ENCODE measurements around the gene CCNC.

The CCNC gene

GRCh38 chr6:99568103-99568933 is at the start of gene CCNC:
Gene CCNC (minus strand): TSS chr6:99568660. CDS start chr6:99568527, 133 bp downstream.
- DNase-seq (ENCODE audit: low spot score), result peak; percentile 94

DNA sequence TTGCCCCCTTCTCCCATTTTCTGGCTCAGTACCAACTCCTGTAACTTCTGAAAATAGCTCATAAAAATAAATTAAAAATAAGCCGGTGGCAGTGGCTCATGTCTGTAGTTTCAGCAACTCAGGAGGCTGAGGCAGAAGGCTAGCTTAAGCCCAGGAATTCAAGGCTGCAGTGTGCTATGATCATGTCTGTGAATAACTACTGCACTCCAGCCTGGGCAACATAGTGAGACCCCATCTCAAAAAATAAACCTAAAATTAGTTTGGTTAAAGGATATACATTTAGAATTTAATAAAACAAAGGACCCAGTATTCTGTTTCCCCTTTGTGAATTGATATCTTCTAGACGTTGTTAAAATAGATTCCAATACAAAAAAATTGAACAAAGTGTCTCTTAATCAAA is 48.7 kb upstream of the CCNC start:
- DNase-seq (ENCODE audit: low spot score), result no peak

GRCh38 chr6:99614430-99615186 is 46.1 kb upstream of the CCNC start:
- peak; percentile 29 for DNase-seq (ENCODE audit: low spot score)

- no peak for DNase-seq (ENCODE audit: low spot score)
Measured at GRCh38 chr6:99613705-99614429, 45.4 kb upstream of the CCNC start.

GRCh38 chr6:99613409-99613704 is 44.9 kb upstream of the CCNC start:
- peak; percentile 70 for DNase-seq (ENCODE audit: low spot score)

GRCh38 chr6:99612551-99613408 is 44.3 kb upstream of the CCNC start:
- no peak for DNase-seq (ENCODE audit: low spot score)

DNA sequence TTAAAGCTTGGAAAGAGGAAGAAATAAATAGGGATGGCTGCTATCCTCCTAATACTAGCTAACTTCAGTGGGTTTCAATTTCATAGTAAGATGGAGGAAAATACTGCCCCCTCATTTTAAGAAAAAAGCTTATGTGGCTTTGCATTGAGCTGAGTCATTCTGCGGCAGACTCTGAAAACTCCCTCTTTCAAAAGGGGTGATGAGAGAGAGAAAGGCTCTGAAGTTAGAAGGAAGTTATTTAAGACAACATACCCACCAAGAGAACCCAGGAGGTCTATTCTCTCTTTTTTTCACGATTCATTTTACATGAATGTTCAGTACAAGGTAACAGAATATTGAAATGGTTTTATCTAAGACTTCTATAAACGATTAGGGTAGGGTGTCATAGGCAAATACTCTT is 42.7 kb upstream of the CCNC start:
- no peak for DNase-seq (ENCODE audit: low spot score)

DNA sequence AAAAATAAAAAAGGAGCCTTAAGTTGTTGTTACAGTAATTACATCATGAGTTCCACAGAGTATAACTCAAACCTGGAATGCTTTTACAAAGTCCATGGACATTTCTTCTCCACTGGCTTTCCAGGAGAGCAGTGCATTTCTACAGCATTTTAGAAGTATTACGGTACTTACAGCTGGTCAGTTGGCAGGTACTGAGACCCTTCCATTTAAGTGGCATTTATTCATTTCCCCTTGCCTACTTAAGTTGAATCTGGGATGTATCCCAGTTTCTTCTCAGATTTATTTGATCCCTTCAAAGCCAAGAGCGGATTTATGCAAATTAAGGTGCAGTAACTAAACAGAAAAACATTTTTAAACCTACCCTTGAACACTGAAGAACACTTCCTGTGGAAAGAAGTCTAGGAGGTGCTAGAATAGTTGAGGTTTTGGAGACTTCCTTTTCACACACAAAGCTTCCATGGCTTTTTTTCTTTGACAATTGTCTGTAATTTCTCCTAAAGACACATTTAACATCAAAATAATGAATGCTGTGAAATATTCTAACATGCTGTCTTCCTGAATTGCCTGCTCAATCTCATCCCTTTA is 41.5 kb upstream of the CCNC start:
- no peak for DNase-seq (ENCODE audit: low spot score)

DNA sequence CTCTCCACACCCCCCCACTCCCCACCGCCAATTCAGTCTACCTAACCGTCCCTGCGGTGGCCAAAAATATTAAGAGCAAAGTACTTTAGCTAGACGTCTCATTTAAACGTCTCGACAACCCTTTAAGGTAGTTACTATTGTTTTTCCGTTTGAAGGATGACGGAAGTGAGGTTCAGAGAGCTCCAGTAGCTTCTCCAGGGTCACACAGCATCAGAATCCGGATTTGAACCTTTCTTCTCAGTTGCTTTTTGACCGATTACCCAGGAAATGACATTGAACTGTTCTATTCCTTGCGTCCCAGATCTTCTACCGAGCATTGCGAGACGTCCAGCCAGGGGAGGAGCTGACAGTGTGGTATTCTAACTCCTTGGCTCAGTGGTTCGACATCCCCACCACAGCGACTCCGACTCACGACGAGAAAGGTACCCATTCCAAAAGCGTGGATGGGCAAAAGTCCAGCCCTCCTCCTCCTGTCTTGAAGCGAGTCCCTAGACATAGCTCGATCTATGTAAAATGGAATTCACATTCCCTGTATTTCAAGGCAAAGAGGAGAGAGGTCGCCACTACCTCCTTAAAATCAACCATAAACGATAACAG is 40.5 kb upstream of the CCNC start:
- DNase-seq (ENCODE audit: low spot score), result no peak

- no peak for DNase-seq (ENCODE audit: low spot score)
Measured at GRCh38 chr6:99608059-99608885, 39.8 kb upstream of the CCNC start.

GRCh38 chr6:99607416-99608036 is 39.1 kb upstream of the CCNC start:
- no peak for DNase-seq (ENCODE audit: low spot score)

DNA sequence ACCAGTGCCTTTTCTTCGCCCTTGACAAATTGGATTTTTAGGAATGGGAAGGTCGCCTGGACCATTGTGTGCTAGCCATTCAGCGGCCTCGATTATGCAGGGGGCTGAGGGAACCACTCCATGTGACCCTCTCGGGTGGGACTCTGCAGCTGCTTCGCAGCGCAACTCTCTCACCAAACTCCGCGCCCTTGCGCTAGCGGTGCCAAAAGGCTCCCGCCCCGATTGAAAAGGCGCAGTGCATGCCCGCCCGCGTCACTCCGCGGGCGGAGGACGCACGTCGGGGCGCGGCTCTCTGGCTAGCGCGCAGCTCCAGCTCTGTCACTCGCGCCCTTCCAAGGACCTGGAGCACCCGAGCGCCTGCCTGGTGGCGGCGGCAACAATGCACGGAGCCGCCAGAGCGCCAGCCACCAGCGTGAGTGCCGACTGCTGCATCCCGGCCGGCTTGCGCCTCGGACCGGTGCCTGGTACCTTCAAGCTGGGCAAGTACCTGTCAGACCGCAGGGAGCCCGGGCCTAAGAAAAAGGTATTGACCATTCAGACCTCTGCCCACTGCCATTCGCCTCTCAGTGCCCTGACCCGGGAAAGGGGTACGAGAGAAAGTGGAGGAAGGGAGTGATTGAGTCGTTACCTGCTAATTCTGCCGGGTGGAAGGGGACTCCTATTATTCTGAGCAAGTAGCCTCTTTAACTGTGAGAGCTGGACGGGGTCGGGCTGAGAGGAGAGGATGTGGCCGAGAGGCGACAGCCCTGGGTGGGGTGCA is 38.4 kb upstream of the CCNC start, which contains the start of gene PRDM13:
Gene PRDM13 (plus strand): TSS at position 178 of the 760 bp plus-strand sequence. CDS start 202 bp downstream, at position 380.
- no peak for DNase-seq (ENCODE audit: low spot score)

- DNase-seq (ENCODE audit: low spot score), result no peak
Measured at GRCh38 chr6:99605911-99606655, 37.6 kb upstream of the CCNC start.

GRCh38 chr6:99605074-99605734 is 36.7 kb upstream of the CCNC start:
- DNase-seq (ENCODE audit: low spot score), result no peak

GRCh38 chr6:99604166-99605073 is 36.0 kb upstream of the CCNC start:
- no peak for DNase-seq (ENCODE audit: low spot score)

DNA sequence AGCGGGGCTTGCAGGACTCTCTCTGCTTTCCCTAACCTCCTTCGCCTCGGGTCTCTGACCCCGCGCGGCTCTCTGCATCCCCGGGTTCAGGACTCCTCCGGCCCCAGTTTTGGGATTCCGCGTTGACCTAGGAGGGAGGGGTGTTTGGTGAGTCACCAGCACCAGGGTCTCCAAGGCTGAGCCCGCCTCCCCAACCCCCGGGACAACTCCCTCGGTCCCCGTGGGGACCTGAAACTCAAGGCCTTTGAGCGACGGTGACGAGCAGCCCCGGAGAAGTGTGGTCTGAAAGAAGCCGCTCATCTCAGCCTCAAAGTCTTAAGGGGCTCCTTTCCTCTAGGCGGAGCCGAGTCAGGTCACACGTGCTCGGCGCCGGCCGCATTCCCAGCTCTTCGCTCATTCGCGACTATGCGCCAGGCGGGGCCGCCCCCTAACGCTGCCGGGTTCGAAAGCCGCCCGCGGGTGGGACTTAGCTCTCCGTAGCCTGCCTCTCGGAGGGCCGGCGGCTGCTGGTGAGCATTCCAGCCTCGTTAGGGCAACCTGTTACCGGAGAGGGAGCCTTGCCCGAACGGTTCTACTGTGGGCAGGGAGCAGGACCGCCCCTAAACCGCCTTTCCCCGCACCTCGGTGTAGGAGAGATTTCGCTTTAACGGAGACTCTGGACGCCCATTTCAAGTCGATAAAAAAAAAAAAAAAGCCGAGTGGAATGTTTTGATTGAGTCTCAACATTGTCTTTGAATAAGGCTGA is 35.1 kb upstream of the CCNC start:
- peak; percentile 53 for DNase-seq (ENCODE audit: low spot score)

Data from AG20443 (cell line).